Measurements from ENCODE around the gene ARMC12. TPM values are rescaled to one million over a fixed set of nuclear protein-coding genes. Genes with fewer than 3 reads are reported as not detected.

The ARMC12 gene
- total RNA-seq, 1 donor from 2014 or later = 0.69 TPM

DNA sequence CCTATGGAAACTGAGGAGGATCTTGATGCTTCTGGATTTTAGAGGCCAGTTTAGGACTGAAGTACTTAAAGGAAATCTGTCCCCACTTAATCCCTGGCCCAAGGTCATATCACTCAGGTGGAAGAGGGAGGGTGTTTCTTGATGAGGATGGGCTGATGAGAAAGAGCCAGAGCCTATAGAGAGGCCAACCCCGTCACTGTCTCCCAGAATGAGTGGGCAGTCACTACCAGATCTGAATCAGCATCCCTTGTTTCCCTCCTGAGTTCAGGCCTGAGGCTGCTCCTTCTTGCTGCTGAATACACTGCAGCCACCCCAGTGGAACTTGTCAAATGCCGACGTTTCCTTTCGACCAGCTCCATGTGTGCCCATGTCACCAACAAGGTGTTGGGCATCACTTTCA, 14.8 kb downstream of the ARMC12 start:
- TF ChIP-seq, protein P1, sequence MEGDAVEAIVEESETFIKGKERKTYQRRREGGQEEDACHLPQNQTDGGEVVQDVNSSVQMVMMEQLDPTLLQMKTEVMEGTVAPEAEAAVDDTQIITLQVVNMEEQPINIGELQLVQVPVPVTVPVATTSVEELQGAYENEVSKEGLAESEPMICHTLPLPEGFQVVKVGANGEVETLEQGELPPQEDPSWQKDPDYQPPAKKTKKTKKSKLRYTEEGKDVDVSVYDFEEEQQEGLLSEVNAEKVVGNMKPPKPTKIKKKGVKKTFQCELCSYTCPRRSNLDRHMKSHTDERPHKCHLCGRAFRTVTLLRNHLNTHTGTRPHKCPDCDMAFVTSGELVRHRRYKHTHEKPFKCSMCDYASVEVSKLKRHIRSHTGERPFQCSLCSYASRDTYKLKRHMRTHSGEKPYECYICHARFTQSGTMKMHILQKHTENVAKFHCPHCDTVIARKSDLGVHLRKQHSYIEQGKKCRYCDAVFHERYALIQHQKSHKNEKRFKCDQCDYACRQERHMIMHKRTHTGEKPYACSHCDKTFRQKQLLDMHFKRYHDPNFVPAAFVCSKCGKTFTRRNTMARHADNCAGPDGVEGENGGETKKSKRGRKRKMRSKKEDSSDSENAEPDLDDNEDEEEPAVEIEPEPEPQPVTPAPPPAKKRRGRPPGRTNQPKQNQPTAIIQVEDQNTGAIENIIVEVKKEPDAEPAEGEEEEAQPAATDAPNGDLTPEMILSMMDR (IDR thresholded peaks at IDR 0.05; ENCODE audit: unreplicated experiment) = no peak
- DNase-seq (ENCODE audit: low spot score) = no peak
- H3K4me1 Mint-ChIP-seq (ENCODE audit: unreplicated experiment) = no peaks in the 10 kb centered on the region
- H3K36me3 Mint-ChIP-seq (ENCODE audit: low read depth, unreplicated experiment) = no peaks in the 10 kb centered on the region
- peaks cover 1% of the 10 kb centered on the region for H3K27me3 Mint-ChIP-seq (ENCODE audit: unreplicated experiment)
- H3K4me3 Mint-ChIP-seq (ENCODE audit: unreplicated experiment) = no peak overlapping the region
- no peak overlapping the region for H3K27ac Mint-ChIP-seq (ENCODE audit: unreplicated experiment)
- H3K9me3 Mint-ChIP-seq (ENCODE audit: unreplicated experiment) = no peaks in the 10 kb centered on the region

DNA sequence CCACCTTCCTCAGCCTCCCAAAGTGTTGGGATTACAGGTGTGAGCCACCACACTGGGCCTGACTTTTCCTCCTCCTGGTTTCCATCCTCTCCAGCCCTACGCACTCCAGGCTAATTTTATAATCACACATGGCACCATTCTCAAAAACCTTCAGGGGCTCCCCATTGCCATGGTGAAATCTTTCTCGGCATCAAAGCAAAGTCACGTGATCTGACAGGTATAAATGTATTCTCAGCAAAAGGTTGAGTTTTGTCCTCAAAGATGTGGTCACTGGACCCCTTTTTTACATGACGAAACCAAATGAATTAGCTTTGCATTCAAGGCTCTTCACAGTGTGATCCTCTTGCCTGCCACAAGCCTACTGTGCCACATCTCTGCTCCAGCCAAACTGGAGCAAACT, 15.5 kb downstream of the ARMC12 start:
- Mint-ChIP-seq H3K9me3 (ENCODE audit: unreplicated experiment) (no peaks in the 10 kb centered on the region), H3K4me3 (ENCODE audit: unreplicated experiment) (no peak overlapping the region), H3K27me3 (ENCODE audit: unreplicated experiment) (no peaks in the 10 kb centered on the region), H3K27ac (ENCODE audit: unreplicated experiment) (no peak overlapping the region), H3K4me1 (ENCODE audit: unreplicated experiment) (peaks cover under 1% of the 10 kb centered on the region), H3K36me3 (ENCODE audit: low read depth, unreplicated experiment) (no peaks in the 10 kb centered on the region)
- TF ChIP-seq, protein P1 (IDR thresholded peaks at IDR 0.05; ENCODE audit: unreplicated experiment) = no peak
- no peak for DNase-seq (ENCODE audit: low spot score)

DNA sequence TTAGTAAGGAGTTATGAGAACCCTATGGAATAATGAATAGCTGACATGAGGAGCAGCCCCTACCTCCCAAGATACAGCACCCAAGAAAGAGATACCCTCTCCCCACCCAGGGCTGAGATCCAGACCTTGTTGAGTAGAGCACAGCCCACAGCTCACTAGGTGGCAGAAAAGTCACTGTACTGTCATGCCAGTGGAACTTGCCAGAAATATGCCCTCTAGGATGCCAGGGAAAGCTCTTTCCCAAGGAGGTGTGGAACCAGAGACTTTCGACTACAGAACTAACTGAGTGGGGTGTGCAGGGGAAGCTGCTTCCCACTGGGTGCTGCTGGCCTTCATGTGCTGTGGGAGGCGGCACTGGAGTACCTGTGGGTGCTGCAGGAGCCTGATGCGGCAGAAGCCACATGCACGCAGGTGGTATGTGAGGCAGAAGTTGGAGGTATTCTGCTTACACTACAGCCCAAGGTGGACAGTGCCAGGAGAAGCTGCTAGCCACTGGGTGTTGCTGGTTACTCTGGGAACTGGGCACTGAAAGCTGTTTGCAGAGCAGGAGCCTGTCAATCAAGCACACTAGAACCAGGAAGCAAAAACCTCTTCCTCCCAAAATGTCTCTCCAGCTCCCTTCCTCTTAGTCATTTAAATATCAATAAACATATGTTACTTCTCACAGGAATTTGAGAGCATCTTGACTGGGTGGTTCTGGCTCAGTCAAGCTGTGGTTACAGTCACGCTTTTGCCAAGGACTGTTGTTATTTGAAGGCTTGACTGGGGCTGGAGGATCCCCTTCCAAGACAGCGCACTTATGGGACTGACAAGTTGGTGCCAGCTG, 17.8 kb downstream of the ARMC12 start:
- Mint-ChIP-seq H3K4me3 (ENCODE audit: unreplicated experiment) (no peak overlapping the region), H3K27ac (ENCODE audit: unreplicated experiment) (no peak overlapping the region), H3K9me3 (ENCODE audit: unreplicated experiment) (no peaks in the 10 kb centered on the region), H3K4me1 (ENCODE audit: unreplicated experiment) (peaks cover 13% of the 10 kb centered on the region), H3K27me3 (ENCODE audit: unreplicated experiment) (no peaks in the 10 kb centered on the region), H3K36me3 (ENCODE audit: low read depth, unreplicated experiment) (no peaks in the 10 kb centered on the region)
- no peak for DNase-seq (ENCODE audit: low spot score)
- TF ChIP-seq, protein P1 (IDR thresholded peaks at IDR 0.05; ENCODE audit: unreplicated experiment) = no peak

DNA sequence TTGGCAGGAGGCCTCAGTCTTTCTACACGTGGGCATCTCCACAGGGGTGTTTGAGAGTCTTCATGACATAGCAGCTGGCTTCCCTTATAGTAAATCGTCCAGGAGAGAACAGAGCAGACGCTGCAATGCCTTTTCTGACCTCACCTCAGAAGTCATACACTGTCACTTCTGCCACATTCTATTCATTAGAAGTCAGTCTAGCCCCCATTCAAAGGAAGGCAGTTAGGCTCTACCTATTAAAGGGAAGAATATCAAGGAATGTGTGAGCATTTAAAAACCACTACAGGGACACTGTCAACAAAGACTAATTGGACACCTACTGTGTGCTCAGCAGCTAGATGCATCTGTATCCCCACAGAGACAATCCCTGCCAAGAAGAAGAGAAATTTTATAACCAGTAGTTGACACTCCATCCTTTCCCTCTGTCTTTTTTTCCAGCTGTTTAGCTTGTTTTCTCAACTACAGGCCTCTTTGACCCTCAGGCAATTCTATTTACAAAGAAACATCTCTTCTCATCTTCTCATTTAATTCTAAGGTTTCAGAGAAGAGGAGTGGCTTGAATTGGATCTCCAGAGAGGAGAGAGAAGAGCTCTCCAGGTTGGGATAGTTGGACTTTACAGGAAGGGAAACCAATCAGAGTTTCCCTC, 18.6 kb downstream of the ARMC12 start:
- Mint-ChIP-seq H3K27ac (ENCODE audit: unreplicated experiment) (no peak overlapping the region), H3K9me3 (ENCODE audit: unreplicated experiment) (no peaks in the 10 kb centered on the region), H3K4me3 (ENCODE audit: unreplicated experiment) (no peak overlapping the region), H3K4me1 (ENCODE audit: unreplicated experiment) (peaks cover 13% of the 10 kb centered on the region), H3K27me3 (ENCODE audit: unreplicated experiment) (no peaks in the 10 kb centered on the region), H3K36me3 (ENCODE audit: low read depth, unreplicated experiment) (no peaks in the 10 kb centered on the region)
- no peak for DNase-seq (ENCODE audit: low spot score)
- TF ChIP-seq, protein P1 (IDR thresholded peaks at IDR 0.05; ENCODE audit: unreplicated experiment) = no peak
